Amniotic epithelial cell (primary cell): ENCODE measurements around the gene NEDD4L.
"Not testable (repeated sequence)": the region's sequence is repeated elsewhere in the genome, so short reads cannot be mapped to it uniquely, and the experiment has no call there.

ENCODE experiments used
- DNase-seq: peaks from one replicate; pipeline ENCODE4 v3.0.0-alpha.2; 2010; ENCODE audit warnings: low read depth

NEDD4L gene

GRCh38 chr18:58239879-58240278 is 195.9 kb downstream of the NEDD4L start:
- DNase-seq = no peak

GRCh38 chr18:58241026-58241679 is 197.1 kb downstream of the NEDD4L start:
- no peak for DNase-seq

GRCh38 chr18:58241877-58242276 is 197.9 kb downstream of the NEDD4L start:
- DNase-seq = peak; percentile 70

GRCh38 chr18:58242435-58242834 is 198.4 kb downstream of the NEDD4L start:
- no peak for DNase-seq

GRCh38 chr18:58242968-58243367 is 198.9 kb downstream of the NEDD4L start:
- no peak for DNase-seq

GRCh38 chr18:58243401-58243800 is 199.4 kb downstream of the NEDD4L start:
- DNase-seq = no peak

- peak; percentile 33 for DNase-seq
These were observed 203.4 kb downstream of the NEDD4L start for GRCh38 chr18:58247363-58247834.

GRCh38 chr18:58249712-58250111 is 205.7 kb downstream of the NEDD4L start:
- DNase-seq = no peak

- no peak for DNase-seq
These were observed 207.4 kb downstream of the NEDD4L start for GRCh38 chr18:58251416-58251815.

GRCh38 chr18:58252166-58252565 is 208.1 kb downstream of the NEDD4L start:
- no peak for DNase-seq

- no peak for DNase-seq
These were observed 209.3 kb downstream of the NEDD4L start for GRCh38 chr18:58253318-58253717.

GRCh38 chr18:58253871-58254270 is 209.8 kb downstream of the NEDD4L start:
- DNase-seq = no peak

GRCh38 chr18:58254873-58255511 is 211.0 kb downstream of the NEDD4L start:
- DNase-seq = peak; percentile 56

- DNase-seq = no peak
These were observed 211.8 kb downstream of the NEDD4L start for GRCh38 chr18:58255701-58256311.

GRCh38 chr18:58256316-58257080 is 212.5 kb downstream of the NEDD4L start:
- DNase-seq = no peak

- peak; percentile 21 for DNase-seq
These were observed 213.4 kb downstream of the NEDD4L start for GRCh38 chr18:58257461-58257860.

GRCh38 chr18:58258692-58259342 is 214.8 kb downstream of the NEDD4L start:
- DNase-seq = no peak

GRCh38 chr18:58263055-58263957 is 219.3 kb downstream of the NEDD4L start:
- DNase-seq = peak; percentile 63

- DNase-seq = no peak
These were observed 220.0 kb downstream of the NEDD4L start for GRCh38 chr18:58264075-58264474.

- DNase-seq = no peak
These were observed 220.8 kb downstream of the NEDD4L start for GRCh38 chr18:58264840-58265239.

GRCh38 chr18:58265489-58265888 is 221.5 kb downstream of the NEDD4L start:
- not testable (repeated sequence) for DNase-seq
